Astrocyte of the cerebellum (primary cell): ENCODE measurements around the gene BET1.

ENCODE experiments used
- DNase-seq: peaks from one replicate; pipeline ENCODE4 v3.0.0-alpha.2; 2011; ENCODE audit warnings: low read depth
- H3K4me3 ChIP-seq: 2 replicates; pipeline ENCODE4 v1.5.1; 2011; ENCODE audit warnings: mild to moderate bottlenecking, low read depth, low read length, moderate library complexity
- in situ Hi-C: cut with HindIII; loops from 2 replicates; pipeline ENCODE4 v1.10.0; 2017; ENCODE audit warnings: low sequenced_read_pairs
- TF ChIP-seq, protein P1 (sequence below): IDR thresholded peaks from 2 replicates; pipeline ENCODE4 v1.5.1; 2012; ENCODE audit warnings: low read length, low read depth, moderate library complexity, mild to moderate bottlenecking; ENCODE audit errors: missing control alignments

Gene BET1

DNA sequence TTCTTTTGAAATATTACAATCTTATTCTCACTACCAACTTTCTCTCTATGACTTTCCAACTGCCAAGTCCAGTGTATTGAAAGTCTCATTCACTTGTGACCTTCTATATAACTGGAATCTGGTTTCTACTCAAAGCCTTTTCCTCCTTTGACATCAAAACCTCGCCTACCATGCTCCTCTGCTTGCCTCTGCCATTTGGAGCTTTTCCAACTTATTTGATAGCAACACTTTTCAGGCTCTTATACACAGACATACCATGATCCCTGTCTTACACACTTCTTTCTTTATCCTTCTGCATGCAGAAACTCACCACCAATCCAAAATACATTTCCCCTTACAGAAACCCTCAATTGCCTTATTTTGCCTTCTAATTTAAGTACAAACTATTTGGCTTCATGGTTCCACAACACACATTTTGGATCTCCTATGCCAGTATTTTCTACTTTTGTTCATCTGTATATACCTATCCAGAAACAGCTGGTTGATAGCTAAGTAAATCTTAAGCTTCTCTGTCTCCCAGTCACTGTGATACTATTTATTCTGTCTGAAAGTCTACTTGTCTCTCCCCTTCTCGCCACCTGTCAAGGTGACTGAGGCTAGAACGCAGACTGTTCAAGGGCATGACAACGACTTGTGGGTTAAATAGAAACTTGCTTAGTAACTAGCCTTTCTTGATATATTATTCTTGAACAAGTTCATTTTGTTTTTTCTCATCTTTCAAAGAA, 60.2 kb downstream of the BET1 start:
- no peak overlapping the region for H3K4me3 ChIP-seq
- TF ChIP-seq, protein P1, sequence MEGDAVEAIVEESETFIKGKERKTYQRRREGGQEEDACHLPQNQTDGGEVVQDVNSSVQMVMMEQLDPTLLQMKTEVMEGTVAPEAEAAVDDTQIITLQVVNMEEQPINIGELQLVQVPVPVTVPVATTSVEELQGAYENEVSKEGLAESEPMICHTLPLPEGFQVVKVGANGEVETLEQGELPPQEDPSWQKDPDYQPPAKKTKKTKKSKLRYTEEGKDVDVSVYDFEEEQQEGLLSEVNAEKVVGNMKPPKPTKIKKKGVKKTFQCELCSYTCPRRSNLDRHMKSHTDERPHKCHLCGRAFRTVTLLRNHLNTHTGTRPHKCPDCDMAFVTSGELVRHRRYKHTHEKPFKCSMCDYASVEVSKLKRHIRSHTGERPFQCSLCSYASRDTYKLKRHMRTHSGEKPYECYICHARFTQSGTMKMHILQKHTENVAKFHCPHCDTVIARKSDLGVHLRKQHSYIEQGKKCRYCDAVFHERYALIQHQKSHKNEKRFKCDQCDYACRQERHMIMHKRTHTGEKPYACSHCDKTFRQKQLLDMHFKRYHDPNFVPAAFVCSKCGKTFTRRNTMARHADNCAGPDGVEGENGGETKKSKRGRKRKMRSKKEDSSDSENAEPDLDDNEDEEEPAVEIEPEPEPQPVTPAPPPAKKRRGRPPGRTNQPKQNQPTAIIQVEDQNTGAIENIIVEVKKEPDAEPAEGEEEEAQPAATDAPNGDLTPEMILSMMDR = no peak
- DNase-seq = no peak
- in situ Hi-C loops = no loop called here
